Ectodermal cell (in vitro differentiated cells): ENCODE measurements around the gene SCAI. TPM values are rescaled to one million over a fixed set of nuclear protein-coding genes. Genes with fewer than 3 reads are reported as not detected.
"Not testable (repeated sequence)": the region's sequence is repeated elsewhere in the genome, so short reads cannot be mapped to it uniquely, and the experiment has no call there.

Experiments used
- H3K27ac ChIP-seq: 2 replicates; pipeline ENCODE4 v1.7.0; 2013; ENCODE audit warnings: mild to moderate bottlenecking, low read depth, low read length; ENCODE audit not compliant: insufficient read depth, poor library complexity, severe bottlenecking
- H3K27me3 ChIP-seq: 2 replicates; pipeline ENCODE4 v1.7.0; 2013; ENCODE audit warnings: mild to moderate bottlenecking, low read length; ENCODE audit not compliant: insufficient read depth, control insufficient read depth, poor library complexity, severe bottlenecking
- H3K36me3 ChIP-seq: one replicate; pipeline ENCODE4 v1.7.0; 2013; ENCODE audit warnings: low read length; ENCODE audit not compliant: control insufficient read depth, insufficient read depth
- H3K4me1 ChIP-seq: one replicate; pipeline ENCODE4 v1.7.0; 2013; ENCODE audit warnings: low read length; ENCODE audit not compliant: control insufficient read depth, insufficient read depth
- H3K4me3 ChIP-seq: 2 replicates; pipeline ENCODE4 v1.7.0; 2013; ENCODE audit warnings: low read depth, low read length, control low read depth; ENCODE audit not compliant: insufficient read depth
- H3K9me3 ChIP-seq: 2 replicates; pipeline ENCODE4 v1.7.0; 2013; ENCODE audit warnings: mild to moderate bottlenecking, low read length, moderate library complexity; ENCODE audit not compliant: control insufficient read depth
- WGBS, 2 experiments: methylation state at CpG; one replicate each; pipeline ENCODE4 v1.1.7; 2013; ENCODE audit warnings: missing lambda C conversion rate in 2 of 2; 5-methylcytosine and 5-hydroxymethylcytosine counted together
- polyA plus RNA-seq, 4 experiments: library from polyadenylated mRNA; stranded (reverse); fragments of 50-300 nt; gene quantifications; one replicate each; pipeline ENCODE4 v1.2.3, GENCODE V29; 2013

SCAI gene
- 15.4 TPM for polyA plus RNA-seq (2013, experiment 1 of 4)
- polyA plus RNA-seq (2013, experiment 2 of 4), result 13.3 TPM
- 12.2 TPM for polyA plus RNA-seq (2013, experiment 3 of 4)
- polyA plus RNA-seq (2013, experiment 4 of 4), result 13.2 TPM

DNA sequence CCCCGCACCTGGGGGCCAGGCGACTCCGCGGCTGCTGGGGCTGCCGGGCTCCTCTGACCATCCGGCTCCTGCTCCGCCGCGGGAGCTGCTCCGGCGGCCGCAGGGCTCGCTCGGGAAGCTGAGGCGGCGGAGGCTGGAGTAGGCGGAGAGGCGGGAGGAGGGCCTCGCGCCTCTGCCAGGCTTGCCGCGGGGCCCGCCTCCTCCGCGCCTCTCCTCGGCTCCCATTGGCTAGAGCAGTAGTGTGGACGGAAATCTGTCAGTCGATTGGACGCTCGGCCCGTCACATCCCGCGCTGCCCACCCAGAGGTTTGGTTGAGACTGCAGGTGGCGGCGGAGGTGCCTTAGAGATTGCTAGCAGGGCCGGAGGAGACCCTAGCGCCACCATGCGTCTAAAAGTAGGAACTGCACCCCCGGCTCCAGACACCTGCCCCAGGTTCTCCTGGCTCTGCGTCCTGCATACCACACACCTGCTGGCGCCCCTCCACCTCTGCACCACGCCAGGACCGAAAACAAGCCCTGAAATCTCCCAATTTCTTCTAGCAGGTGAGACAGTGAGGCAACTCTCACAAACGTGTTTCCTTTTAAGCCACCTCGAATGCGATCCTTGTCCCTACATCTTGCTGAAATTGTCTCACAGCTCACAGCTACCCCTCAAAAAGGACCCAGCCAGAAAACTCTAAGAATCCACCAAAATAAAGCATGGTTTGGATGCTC is at the start of gene SCAI:
TSS of gene SCAI (minus strand) at position 152 of the 714 bp plus-strand sequence. CDS start at position 61, 91 bp downstream.
- Histone ChIP-seq H3K27me3 (no peaks in the 10 kb centered on the region), H3K36me3 (no peaks in the 10 kb centered on the region), H3K4me3 (peak within 1 kb of the TSS; percentile 65), H3K4me1 (no peaks in the 10 kb centered on the region), H3K9me3 (no peaks in the 10 kb centered on the region), H3K27ac (peak within 1 kb of the TSS; percentile 32)
- 1% methylated on average over 46 of the region's 46 CpGs for WGBS, 2 experiments

DNA sequence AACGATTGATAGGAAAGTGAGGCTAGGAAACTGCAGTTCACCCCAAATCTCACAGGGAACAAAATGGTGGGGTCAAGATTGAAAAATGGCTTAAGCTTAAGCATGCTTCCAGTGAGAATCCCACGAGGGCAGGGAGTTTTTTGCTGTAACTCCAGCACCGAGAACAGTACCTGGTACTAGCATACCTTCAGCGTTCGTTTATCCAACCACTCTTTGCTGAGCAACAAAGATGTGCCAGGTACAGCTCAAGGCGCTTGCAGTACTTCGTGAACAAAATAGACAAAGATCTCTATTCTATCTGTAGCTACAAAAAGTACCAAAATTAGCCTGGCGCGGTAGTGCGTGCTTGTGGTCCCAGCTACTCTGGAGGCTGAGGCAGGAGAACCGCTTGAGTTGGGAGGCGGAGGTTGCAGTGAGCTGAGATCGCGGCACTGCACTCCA is 47.1 kb upstream of the SCAI start:
- peak overlapping the region; percentile 52 for H3K27ac ChIP-seq
- H3K36me3 ChIP-seq, result no peaks in the 10 kb centered on the region
- peak overlapping the region; percentile 82 for H3K4me3 ChIP-seq
- WGBS, 2 experiments, result 74 to 77% methylated on average over 14 of the region's 14 CpGs
- H3K9me3 ChIP-seq, result no peaks in the 10 kb centered on the region
- peaks cover 5% of the 10 kb centered on the region for H3K4me1 ChIP-seq
- H3K27me3 ChIP-seq, result no peaks in the 10 kb centered on the region

DNA sequence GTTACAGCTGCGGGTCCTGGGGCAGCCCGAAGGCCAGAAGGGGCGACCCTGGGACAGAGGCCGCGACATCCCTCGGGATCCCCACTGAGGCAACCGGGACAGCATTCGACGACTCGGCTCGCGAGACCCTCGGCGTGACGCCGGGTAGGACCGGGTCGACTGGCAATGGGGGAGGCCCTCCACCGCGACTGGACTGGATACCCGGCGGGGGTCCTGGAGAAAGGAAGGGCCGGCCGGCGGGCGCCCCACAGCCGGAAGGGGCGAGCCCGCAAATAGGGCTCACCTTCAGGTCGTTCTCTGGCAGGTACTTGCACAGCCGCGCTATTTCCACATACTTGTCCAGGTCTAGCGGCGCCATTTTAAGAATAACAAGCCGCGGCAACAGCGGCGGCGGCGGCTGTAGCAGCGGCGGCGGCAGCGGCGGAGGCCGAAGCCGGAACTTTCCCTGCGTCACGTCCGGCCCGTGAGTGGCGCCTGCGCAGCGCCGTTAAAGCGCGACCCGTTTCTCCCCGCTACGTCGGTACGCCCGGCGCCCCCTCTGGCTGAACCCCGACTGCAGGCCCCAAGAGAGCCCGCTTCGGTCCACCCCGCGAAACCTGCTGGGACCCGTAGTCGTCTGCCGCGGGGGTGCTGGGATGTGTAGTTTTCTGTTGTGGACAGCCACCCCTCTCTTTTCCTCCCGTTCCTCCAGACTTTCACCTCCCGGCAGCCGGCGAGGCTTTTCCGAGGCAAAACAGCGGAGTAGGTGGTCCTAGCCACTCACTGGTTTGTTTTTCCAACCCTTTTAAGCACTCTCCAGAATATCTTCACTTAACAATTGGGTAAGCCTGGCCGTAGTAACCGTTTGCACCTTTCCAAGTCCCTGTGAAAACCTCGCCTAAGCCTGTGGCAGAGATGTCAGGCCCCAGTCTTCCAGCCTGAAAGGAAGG is 46.3 kb upstream of the SCAI start, which contains the start of gene PPP6C:
TSS of gene PPP6C (minus strand) at position 443 of the 929 bp plus-strand sequence. CDS start at position 358, 85 bp downstream.
- Histone ChIP-seq H3K27ac (peak within 1 kb of the TSS; percentile 52), H3K4me3 (peak within 1 kb of the TSS; percentile 82)
- WGBS, 2 experiments, result 1% methylated on average over 82 of the region's 82 CpGs

DNA sequence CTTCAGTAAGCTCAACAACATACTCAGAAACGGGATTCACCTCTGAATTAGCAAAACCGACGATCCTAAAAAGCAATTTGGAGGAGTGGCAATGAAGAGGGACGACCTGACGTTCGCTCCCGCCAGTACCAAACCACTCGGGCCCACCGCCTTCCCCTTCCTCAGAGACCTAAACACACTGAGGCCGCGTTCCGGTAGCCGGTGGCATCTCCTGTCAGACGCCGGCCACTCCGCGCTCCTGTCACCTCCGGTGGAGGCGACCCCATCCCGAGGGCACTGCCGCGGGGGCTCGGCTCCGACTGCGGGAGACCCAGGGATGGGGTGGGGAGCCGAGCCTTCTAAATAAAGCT is 45.7 kb upstream of the SCAI start:
- Histone ChIP-seq H3K36me3 (no peaks in the 10 kb centered on the region), H3K9me3 (no peaks in the 10 kb centered on the region), H3K27me3 (no peaks in the 10 kb centered on the region), H3K4me1 (peaks cover 5% of the 10 kb centered on the region), H3K4me3 (peak overlapping the region; percentile 82), H3K27ac (peak overlapping the region; percentile 51)
- 2% methylated on average over 26 of the region's 26 CpGs for WGBS, 2 experiments

More for the DNA sequence above, 46.3 kb upstream of the SCAI start, which contains the start of gene PPP6C:
- no peaks in the 10 kb centered on the region for H3K27me3 ChIP-seq
- no peaks in the 10 kb centered on the region for H3K36me3 ChIP-seq
- peaks cover 5% of the 10 kb centered on the region for H3K4me1 ChIP-seq
- H3K9me3 ChIP-seq, result no peaks in the 10 kb centered on the region

DNA sequence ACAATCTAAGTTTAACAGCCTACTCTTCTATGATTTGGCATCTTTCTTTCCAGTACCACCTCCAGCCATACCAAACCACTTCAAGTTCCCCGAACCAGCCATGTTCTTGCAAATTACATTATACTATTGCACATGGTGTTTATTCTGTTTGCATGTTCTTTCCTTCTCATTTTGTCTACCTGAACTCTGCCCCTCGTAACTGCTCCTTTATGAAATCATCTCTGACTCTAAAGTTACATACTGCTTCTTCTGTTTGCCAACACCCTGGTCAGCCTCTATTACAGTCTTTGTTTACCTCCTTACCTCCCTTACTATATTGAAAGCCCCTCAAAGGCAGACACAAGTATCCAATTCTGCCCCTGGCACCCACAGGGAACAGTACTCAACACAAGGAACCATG is 40.2 kb upstream of the SCAI start:
- H3K4me3 ChIP-seq, result no peak overlapping the region
- H3K4me1 ChIP-seq, result peaks cover 5% of the 10 kb centered on the region
- no peaks in the 10 kb centered on the region for H3K36me3 ChIP-seq
- no peak overlapping the region for H3K27ac ChIP-seq
- WGBS, 2 experiments, result 89 to 96% methylated on average over 2 of the region's 2 CpGs
- no peaks in the 10 kb centered on the region for H3K27me3 ChIP-seq
- no peaks in the 10 kb centered on the region for H3K9me3 ChIP-seq

DNA sequence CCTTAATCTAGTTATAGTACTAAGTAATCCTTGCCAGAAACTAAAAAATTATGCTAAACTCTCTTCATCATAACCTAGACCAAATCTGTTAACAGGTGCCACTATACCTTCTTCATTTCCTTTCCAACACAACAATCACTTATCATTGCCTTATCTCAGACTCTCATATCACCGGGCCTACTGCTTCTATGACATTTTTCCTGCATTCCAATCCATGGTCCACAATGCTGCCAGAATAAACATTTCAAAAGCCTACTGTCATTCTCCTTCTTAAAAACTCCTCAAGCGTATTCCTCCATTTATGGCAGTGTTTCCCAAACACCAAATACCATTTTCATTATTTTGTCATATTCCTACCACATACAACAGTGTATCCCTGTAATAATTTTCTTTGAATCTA is 39.7 kb upstream of the SCAI start:
- 91 to 95% methylated on average over 2 of the region's 2 CpGs for WGBS, 2 experiments
- Histone ChIP-seq H3K27ac (no peak overlapping the region), H3K4me1 (peaks cover under 1% of the 10 kb centered on the region), H3K36me3 (no peaks in the 10 kb centered on the region), H3K9me3 (no peaks in the 10 kb centered on the region), H3K4me3 (no peak overlapping the region), H3K27me3 (no peaks in the 10 kb centered on the region)

DNA sequence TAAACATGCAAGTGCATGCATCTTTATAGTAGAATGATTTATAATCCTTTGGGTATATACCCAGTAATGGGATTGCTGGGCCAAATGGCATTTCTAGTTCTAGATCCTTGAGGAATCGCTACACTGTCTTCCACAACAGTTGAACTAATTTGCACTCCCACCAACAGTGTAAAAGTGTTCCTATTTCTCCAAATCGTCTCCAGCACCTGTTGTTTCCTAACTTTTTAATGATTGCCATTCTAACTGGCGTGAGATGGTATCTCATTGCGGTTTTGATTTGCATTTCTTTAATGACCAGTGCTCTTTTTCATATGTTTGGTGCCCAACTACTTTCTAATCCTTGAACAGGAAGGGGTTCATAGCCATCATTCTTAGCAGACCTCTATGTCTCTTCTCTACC is 38.4 kb upstream of the SCAI start:
- 93 to 94% methylated on average over 4 of the region's 4 CpGs for WGBS, 2 experiments
- not testable (repeated sequence) for H3K27me3 ChIP-seq, H3K4me3 ChIP-seq, H3K36me3 ChIP-seq, H3K4me1 ChIP-seq, H3K27ac ChIP-seq, H3K9me3 ChIP-seq

DNA sequence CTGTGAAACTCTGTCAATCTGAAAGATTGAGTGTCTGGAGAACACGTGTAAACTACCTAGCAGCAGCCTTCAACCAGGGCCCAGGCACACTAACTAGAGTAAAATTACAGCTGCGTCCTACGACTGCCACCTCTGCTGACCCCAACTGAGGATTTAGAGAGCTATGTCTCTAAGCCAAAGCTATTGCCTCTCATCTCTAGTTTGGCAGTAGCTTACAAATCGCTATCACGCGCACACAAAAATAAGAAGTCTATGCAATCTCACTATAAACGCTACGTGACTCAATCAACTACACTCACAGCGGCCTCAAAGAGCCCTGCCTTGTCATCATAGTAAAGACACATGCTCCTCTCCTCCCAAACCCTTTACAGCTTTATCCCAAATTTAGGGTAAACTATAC is 37.5 kb upstream of the SCAI start:
- Histone ChIP-seq H3K4me3 (no peak overlapping the region), H3K27ac (no peak overlapping the region), H3K4me1 (no peaks in the 10 kb centered on the region), H3K27me3 (no peaks in the 10 kb centered on the region), H3K36me3 (no peaks in the 10 kb centered on the region), H3K9me3 (no peaks in the 10 kb centered on the region)
- 95% methylated on average over 9 of the region's 9 CpGs for WGBS, 2 experiments

DNA sequence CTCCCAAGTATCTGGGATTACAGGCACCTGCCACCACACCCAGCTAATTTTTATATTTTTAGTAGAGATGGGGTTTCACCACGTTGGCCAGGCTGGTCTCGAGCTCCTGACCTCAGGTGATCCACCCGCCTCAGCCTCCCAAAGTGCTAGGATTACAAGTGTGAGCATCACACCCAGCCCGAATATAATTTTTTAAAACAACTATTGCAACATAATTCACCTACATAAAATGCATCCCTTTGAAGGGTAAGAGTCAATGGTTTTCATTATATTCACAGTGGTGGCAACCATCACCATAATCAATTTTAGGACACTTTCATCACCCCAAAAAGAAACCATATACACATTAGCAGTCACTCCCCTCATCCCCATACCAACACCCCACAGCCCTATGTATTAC is 36.4 kb upstream of the SCAI start:
- not testable (repeated sequence) for H3K36me3 ChIP-seq, H3K27me3 ChIP-seq, H3K4me1 ChIP-seq, H3K9me3 ChIP-seq, H3K4me3 ChIP-seq, H3K27ac ChIP-seq
- WGBS, 2 experiments, result 92 to 93% methylated on average over 4 of the region's 4 CpGs

DNA sequence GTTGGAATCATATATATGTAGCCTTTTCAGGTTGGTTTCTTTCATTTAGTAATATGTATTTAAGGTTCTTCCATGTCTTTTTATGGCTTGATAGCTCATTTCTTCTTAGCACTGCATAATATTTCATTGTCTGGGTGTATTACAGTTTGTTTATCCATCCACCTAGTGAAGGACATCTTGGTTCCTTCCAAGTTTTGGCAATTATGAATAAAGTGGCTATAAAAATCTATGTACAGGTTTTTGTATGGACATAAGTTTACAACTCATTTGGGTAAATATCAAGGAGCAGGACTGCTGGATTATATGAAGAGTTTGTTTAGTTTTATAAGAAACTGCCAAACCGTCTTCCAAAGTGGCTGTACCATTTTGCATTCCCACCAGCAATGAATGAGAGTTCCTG is 34.6 kb upstream of the SCAI start:
- Histone ChIP-seq H3K4me1 (no peaks in the 10 kb centered on the region), H3K9me3 (no peaks in the 10 kb centered on the region), H3K27ac (no peak overlapping the region), H3K27me3 (no peaks in the 10 kb centered on the region), H3K4me3 (no peak overlapping the region), H3K36me3 (no peaks in the 10 kb centered on the region)
- 100% methylated on average over 1 of the region's 1 CpG for WGBS, 2 experiments
